PC-9 (cell line): ENCODE measurements around the gene ADNP. TPM values are rescaled to one million over a fixed set of nuclear protein-coding genes. Genes with fewer than 3 reads are reported as not detected.
A peak's percentile ranks its signal among the peaks of the same experiment; 100 is the strongest.

Experiments
- BruUV-seq: library from RNA; stranded (reverse); fragments of 400-500 nt; replicated peaks from 2 replicates; lab custom pipeline; 2021; lab: Mats Ljungman, UMichigan
- CTCF ChIA-PET: fragments of 300-600 bp; sonication (Branson Sonifier 250); formaldehyde crosslinking; loops from one replicate; lab custom pipeline; 2022; ENCODE audit warnings: antibody characterized with exemption; lab: Charles Lee
- POLR2A ChIA-PET: fragments of 300-600 bp; sonication (Branson Sonifier 250); formaldehyde crosslinking; loops from one replicate; lab custom pipeline; 2022; ENCODE audit warnings: antibody characterized with exemption; ENCODE audit not compliant: unreplicated experiment; lab: Charles Lee
- DNase-seq, 2 experiments: peaks; one replicate each; pipeline versions ENCODE4 v3.0.0 to v3.0.0-alpha.2; 2015 to 2022; ENCODE audit warnings: mixed read lengths in 1 of 2
- H2AFZ ChIP-seq: fragments of 200-600 bp; sonication (generic); 2 replicates; pipeline ENCODE4 v1.8.1; 2017; ENCODE audit warnings: antibody characterized with exemption
- H3F3A ChIP-seq: fragments of 200-600 bp; sonication (generic); 2 replicates; pipeline ENCODE4 v1.8.1; 2017; ENCODE audit warnings: antibody characterized with exemption, mild to moderate bottlenecking, low read depth; ENCODE audit not compliant: insufficient read depth
- H3K27ac ChIP-seq: fragments of 200-600 bp; sonication (generic); 2 replicates; pipeline ENCODE4 v1.6.1; 2016; ENCODE audit warnings: mixed run types
- H3K27me3 ChIP-seq: fragments of 200-600 bp; sonication (generic); 2 replicates; pipeline ENCODE4 v1.6.1; 2016; ENCODE audit warnings: low read depth, mixed run types; ENCODE audit not compliant: insufficient read depth
- H3K36me3 ChIP-seq: fragments of 200-600 bp; sonication (generic); 2 replicates; pipeline ENCODE4 v1.6.1; 2016; ENCODE audit warnings: low read depth, mixed run types
- H3K4me1 ChIP-seq: fragments of 200-600 bp; sonication (generic); replicated peaks from 2 replicates; pipeline ENCODE4 v1.6.1; 2016; ENCODE audit warnings: mixed run types; ENCODE audit not compliant: insufficient read depth
- H3K4me2 ChIP-seq: fragments of 200-600 bp; sonication (generic); 2 replicates; pipeline ENCODE4 v1.6.1; 2017; ENCODE audit warnings: mixed run types
- H3K4me3 ChIP-seq: fragments of 200-600 bp; sonication (generic); 2 replicates; pipeline ENCODE4 v1.6.1; 2016; ENCODE audit warnings: mixed run types
- H3K79me2 ChIP-seq: fragments of 200-600 bp; sonication (generic); 2 replicates; pipeline ENCODE4 v1.6.1; 2017; ENCODE audit warnings: low read depth, mixed run types
- H3K9me2 ChIP-seq: fragments of 200-600 bp; sonication (generic); 2 replicates; pipeline ENCODE4 v1.8.1; 2017; ENCODE audit warnings: mild to moderate bottlenecking; ENCODE audit not compliant: insufficient read depth
- H3K9me3 ChIP-seq: fragments of 200-600 bp; sonication (generic); 2 replicates; pipeline ENCODE4 v1.8.1; 2016; ENCODE audit warnings: low read depth; ENCODE audit not compliant: insufficient read depth
- H4K20me1 ChIP-seq: fragments of 200-600 bp; sonication (generic); 2 replicates; pipeline ENCODE4 v1.8.1; 2017; ENCODE audit not compliant: insufficient read depth
- CTCF ChIP-seq: fragments of 200-600 bp; sonication (generic); conservative IDR thresholded peaks from 2 replicates; pipeline ENCODE4 v1.6.1; 2017; ENCODE audit warnings: mixed run types, antibody characterized with exemption, mild to moderate bottlenecking, moderate library complexity
- EZH2 ChIP-seq: fragments of 200-600 bp; sonication (generic); IDR thresholded peaks from 2 replicates; pipeline ENCODE4 v1.8.0; 2017; ENCODE audit warnings: antibody characterized with exemption, low read depth
- intact Hi-C: fragments of 100-400 bp; cut with micrococcal nuclease; formaldehyde crosslinking; loops from one replicate; pipeline ENCODE4 v1.10.0; 2022; ENCODE audit not compliant: unreplicated experiment
- total RNA-seq: library from RNA; stranded (reverse); gene quantifications from 2 replicates; pipeline ENCODE4 v1.2.3, GENCODE V29; 2021

The ADNP gene
- total RNA-seq, 1 experiment from 2014 or later, result 104 TPM

- Histone ChIP-seq H4K20me1 (peaks cover 99% of the 10 kb centered on the region), H3K79me2 (peaks cover 99% of the 10 kb centered on the region), H3F3A (peaks cover 20% of the 10 kb centered on the region), H3K9me3 (no peaks in the 10 kb centered on the region), H3K4me2 (no peak overlapping the region), H3K36me3 (peaks cover 23% of the 10 kb centered on the region), H2AFZ (no peak overlapping the region), H3K27ac (peak overlapping the region; percentile 0; the same call in 1 of the 2 replicates), H3K4me1 (no peaks in the 10 kb centered on the region), H3K4me3 (no peak overlapping the region), H3K9me2 (no peaks in the 10 kb centered on the region), H3K27me3 (no peaks in the 10 kb centered on the region)
- TF ChIP-seq EZH2, result no peak
- TF ChIP-seq CTCF, result no peak
- no TSS peak for BruUV-seq
- intact Hi-C loops, result no loop called here
- DNase-seq, result no peak
- ChIA-PET CTCF (no interaction called here), POLR2A (interaction anchor here (0.7 kb wide), 1 partner anchor 726 kb away, joined by 4 read pairs; no protein-coding TSS in a partner anchor)
Observed at GRCh38 chr20:50921803-50922501, 9.3 kb downstream of the ADNP start.

GRCh38 chr20:50920997-50921396, 10.2 kb downstream of the ADNP start:
- Histone ChIP-seq H3K27ac (0 out of 2 replicates have a peak overlapping the region, but pooled peaks have one; percentile 0), H3K79me2 (peaks cover 99% of the 10 kb centered on the region), H3K27me3 (no peaks in the 10 kb centered on the region), H3K9me3 (no peaks in the 10 kb centered on the region), H3K4me2 (no peak overlapping the region), H3K4me3 (no peak overlapping the region), H3K9me2 (no peaks in the 10 kb centered on the region), H2AFZ (no peak overlapping the region), H3F3A (peaks cover 13% of the 10 kb centered on the region), H3K36me3 (peaks cover 15% of the 10 kb centered on the region), H3K4me1 (no peaks in the 10 kb centered on the region), H4K20me1 (peaks cover 99% of the 10 kb centered on the region)
- no peak for DNase-seq
- ChIA-PET POLR2A (no interaction called here), CTCF (no interaction called here)
- no peak for TF ChIP-seq CTCF
- no peak for TF ChIP-seq EZH2
- BruUV-seq, result no TSS peak
- intact Hi-C loops, result no loop called here

GRCh38 chr20:50919567-50919966, 11.7 kb downstream of the ADNP start:
- no peaks in the 10 kb centered on the region for H3K4me1 ChIP-seq
- peaks cover 99% of the 10 kb centered on the region for H4K20me1 ChIP-seq
- DNase-seq, result peak; percentile 10 to 71
- no peaks in the 10 kb centered on the region for H3K9me2 ChIP-seq
- ChIA-PET CTCF (no interaction called here), POLR2A (no interaction called here)
- TF ChIP-seq EZH2 (no peak), CTCF (no peak)
- H3F3A ChIP-seq, result peaks cover 9% of the 10 kb centered on the region
- no peak overlapping the region for H2AFZ ChIP-seq
- H3K9me3 ChIP-seq, result no peaks in the 10 kb centered on the region
- no peaks in the 10 kb centered on the region for H3K27me3 ChIP-seq
- peaks cover 99% of the 10 kb centered on the region for H3K79me2 ChIP-seq
- H3K27ac ChIP-seq, result no peak overlapping the region
- no peak overlapping the region for H3K4me2 ChIP-seq
- intact Hi-C loops, result no loop called here
- H3K4me3 ChIP-seq, result no peak overlapping the region
- H3K36me3 ChIP-seq, result peaks cover 13% of the 10 kb centered on the region
- no TSS peak for BruUV-seq
